GM19438 (cell line): ENCODE measurements around the gene BUB3.
"Not testable (repeated sequence)": the region's sequence is repeated elsewhere in the genome, so short reads cannot be mapped to it uniquely, and the experiment has no call there.

Experiments used
- ATAC-seq: cut with Tn5 transposase; IDR thresholded peaks from one replicate; pipeline ENCODE4 v1.9.1; 2021; ENCODE audit warnings: low read depth; ENCODE audit not compliant: unreplicated experiment

Gene BUB3

GRCh38 chr10:123153486-123154091, 613 bp upstream of the BUB3 start:
- ATAC-seq, result no peak

- peak; percentile 47 for ATAC-seq
Measured at GRCh38 chr10:123154711-123155505, 706 bp downstream of the BUB3 start.

GRCh38 chr10:123156078-123156477, 1.9 kb downstream of the BUB3 start:
- no peak for ATAC-seq

GRCh38 chr10:123157210-123157609, 3.0 kb downstream of the BUB3 start:
- no peak for ATAC-seq

GRCh38 chr10:123158682-123159081, 4.5 kb downstream of the BUB3 start:
- no peak for ATAC-seq

GRCh38 chr10:123160311-123160980, 6.2 kb downstream of the BUB3 start:
- no peak for ATAC-seq

- ATAC-seq, result no peak
Measured at GRCh38 chr10:123164319-123164718, 10.1 kb downstream of the BUB3 start.

GRCh38 chr10:123165445-123166072, 11.4 kb downstream of the BUB3 start:
- ATAC-seq, result no peak

GRCh38 chr10:123166618-123167017, 12.4 kb downstream of the BUB3 start:
- ATAC-seq, result no peak

GRCh38 chr10:123170961-123171360, 16.8 kb downstream of the BUB3 start:
- ATAC-seq, result no peak

- ATAC-seq, result not testable (repeated sequence)
Measured at GRCh38 chr10:123171616-123172015, 17.4 kb downstream of the BUB3 start.

- no peak for ATAC-seq
Measured at GRCh38 chr10:123175389-123176387, 21.5 kb downstream of the BUB3 start.

GRCh38 chr10:123178390-123178789, 24.2 kb downstream of the BUB3 start:
- not testable (repeated sequence) for ATAC-seq

- ATAC-seq, result no peak
Measured at GRCh38 chr10:123180101-123181090, 26.2 kb downstream of the BUB3 start.

- ATAC-seq, result no peak
Measured at GRCh38 chr10:123183724-123184123, 29.5 kb downstream of the BUB3 start.

GRCh38 chr10:123187781-123188180, 33.6 kb downstream of the BUB3 start:
- ATAC-seq, result no peak

- no peak for ATAC-seq
Measured at GRCh38 chr10:123191886-123192285, 37.7 kb downstream of the BUB3 start.

- no peak for ATAC-seq
Measured at GRCh38 chr10:123194056-123194455, 39.9 kb downstream of the BUB3 start.

- no peak for ATAC-seq
Measured at GRCh38 chr10:123200531-123200930, 46.3 kb downstream of the BUB3 start.
